ENCODE data around the gene NAA40. TPM values are rescaled to one million over a fixed set of nuclear protein-coding genes. Genes with fewer than 3 reads are reported as not detected.
A peak's percentile ranks its signal among the peaks of the same experiment; 100 is the strongest.

The NAA40 gene
- total RNA-seq, 1 experiment from 2014 or later, result 19.0 TPM

DNA sequence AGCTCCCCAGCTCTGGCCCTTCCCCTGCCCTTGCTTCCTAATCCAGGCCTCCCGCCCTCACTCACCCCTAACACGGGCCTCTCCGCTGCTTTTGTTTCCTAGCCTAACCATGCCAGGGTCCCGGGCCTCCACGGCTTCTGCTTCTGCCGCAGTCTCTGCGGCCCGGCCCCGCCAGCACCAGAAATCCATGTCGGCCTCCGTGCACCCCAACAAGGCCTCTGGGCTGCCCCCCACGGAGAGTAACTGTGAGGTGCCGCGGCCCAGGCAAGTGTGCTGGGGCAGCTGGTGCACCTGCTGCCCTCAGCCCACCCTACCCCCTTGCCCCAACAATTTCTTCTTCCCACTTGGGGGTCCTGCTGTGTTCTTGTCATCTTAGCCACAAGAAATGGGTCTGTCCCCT is 34.9 kb upstream of the NAA40 start:
- Histone ChIP-seq H4K20me1 (ENCODE audit: insufficient read depth, low read depth, low read length) (no peaks in the 10 kb centered on the region; the same call in 1 of the 2 replicates), H2AFZ (ENCODE audit: low read length) (no peak overlapping the region), H3K27me3 (ENCODE audit: low read length) (no peaks in the 10 kb centered on the region)

DNA sequence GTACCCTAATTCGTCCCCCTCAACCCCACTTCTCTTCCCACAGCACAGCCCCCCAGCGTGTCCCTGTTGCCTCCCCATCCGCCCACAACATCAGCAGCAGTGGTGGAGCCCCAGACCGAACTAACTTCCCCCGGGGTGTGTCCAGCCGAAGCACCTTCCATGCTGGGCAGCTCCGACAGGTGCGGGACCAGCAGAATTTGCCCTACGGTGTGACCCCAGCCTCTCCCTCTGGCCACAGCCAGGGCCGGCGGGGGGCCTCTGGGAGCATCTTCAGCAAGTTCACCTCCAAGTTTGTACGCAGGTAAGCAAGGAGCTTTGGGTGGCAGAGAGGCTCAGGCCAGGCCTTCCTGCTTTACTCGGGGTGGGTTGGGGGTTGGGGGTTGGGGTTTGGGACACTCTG is 34.1 kb upstream of the NAA40 start:
- Histone ChIP-seq H3K4me3 (ENCODE audit: low read length) (no peak overlapping the region), H3K9me3 (ENCODE audit: low read length) (no peaks in the 10 kb centered on the region), H2AFZ (ENCODE audit: low read length) (no peak overlapping the region), H3K27me3 (ENCODE audit: low read length) (no peaks in the 10 kb centered on the region), H3K4me1 (ENCODE audit: low read length) (no peaks in the 10 kb centered on the region), H4K20me1 (ENCODE audit: insufficient read depth, low read depth, low read length) (no peaks in the 10 kb centered on the region; the same call in 1 of the 2 replicates), H3K79me2 (ENCODE audit: low read length) (no peaks in the 10 kb centered on the region), H3K36me3 (ENCODE audit: insufficient read depth, low read length) (peaks cover 4% of the 10 kb centered on the region; the same call in 1 of the 2 replicates), H3K9me2 (replicated peaks; ENCODE audit: insufficient read depth, low read length) (no peaks in the 10 kb centered on the region), H3K27ac (ENCODE audit: low read length) (no peak overlapping the region), H3K4me2 (ENCODE audit: low read depth, low read length, poor library complexity, severe bottlenecking) (no peak overlapping the region), H3K9ac (ENCODE audit: low read length) (no peak overlapping the region)
- no peak for DNase-seq

More for the DNA sequence above, 34.9 kb upstream of the NAA40 start:
- H3K4me2 ChIP-seq (ENCODE audit: low read depth, low read length, poor library complexity, severe bottlenecking), result no peak overlapping the region
- H3K27ac ChIP-seq (ENCODE audit: low read length), result no peak overlapping the region
- no peak overlapping the region for H3K4me3 ChIP-seq (ENCODE audit: low read length)
- peaks cover 7% of the 10 kb centered on the region; the same call in 1 of the 2 replicates for H3K36me3 ChIP-seq (ENCODE audit: insufficient read depth, low read length)
- H3K4me1 ChIP-seq (ENCODE audit: low read length), result no peaks in the 10 kb centered on the region
- no peaks in the 10 kb centered on the region for H3K9me2 ChIP-seq (replicated peaks; ENCODE audit: insufficient read depth, low read length)
- H3K79me2 ChIP-seq (ENCODE audit: low read length), result no peaks in the 10 kb centered on the region
- H3K9ac ChIP-seq (ENCODE audit: low read length), result no peak overlapping the region
- H3K9me3 ChIP-seq (ENCODE audit: low read length), result no peaks in the 10 kb centered on the region
- DNase-seq, result no peak

DNA sequence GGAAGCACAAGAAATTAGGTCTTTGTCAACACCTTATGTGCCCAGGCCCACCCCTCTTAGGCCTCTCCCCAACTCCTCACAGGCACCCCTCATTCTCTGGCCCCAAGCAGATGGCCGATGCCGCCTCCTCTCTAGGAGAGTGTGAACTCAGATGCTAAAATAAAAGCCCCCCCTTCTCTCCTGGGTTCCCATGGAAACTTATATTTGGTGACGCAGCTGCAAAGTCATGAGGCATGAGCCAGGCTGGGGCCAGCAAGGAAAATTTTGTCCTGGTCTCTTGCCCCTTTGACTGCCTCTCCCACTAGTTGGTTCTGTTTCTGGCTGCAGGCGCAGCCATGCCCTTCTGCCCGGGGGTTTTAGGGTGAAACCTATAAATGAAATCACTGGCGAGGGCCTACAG is 33.6 kb upstream of the NAA40 start:
- peaks cover under 1% of the 10 kb centered on the region; the same call in 1 of the 2 replicates for H3K36me3 ChIP-seq (ENCODE audit: insufficient read depth, low read length)

DNA sequence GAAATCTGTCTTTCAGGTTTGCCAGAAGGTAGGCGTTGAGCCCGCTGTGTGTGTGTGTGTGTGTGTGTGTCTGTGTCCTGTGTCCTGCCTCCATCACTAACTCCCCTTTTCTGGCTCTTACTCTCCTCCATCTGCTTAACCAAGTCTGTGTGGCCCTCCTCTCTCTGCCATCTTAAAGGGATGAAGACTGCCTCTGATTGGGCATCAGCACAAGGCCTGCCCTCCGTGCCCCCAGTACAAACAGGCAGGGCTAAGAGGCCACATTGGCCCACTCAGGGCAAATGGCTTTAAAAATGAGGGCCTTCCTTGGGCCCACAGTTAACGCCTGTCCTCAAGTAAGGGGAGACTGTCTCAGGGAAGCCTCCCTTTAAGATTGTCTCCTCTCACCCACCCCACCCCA is 32.7 kb upstream of the NAA40 start:
- Histone ChIP-seq H3K4me3 (ENCODE audit: low read length) (no peak overlapping the region), H3K9me3 (ENCODE audit: low read length) (no peaks in the 10 kb centered on the region), H3K4me2 (ENCODE audit: low read depth, low read length, poor library complexity, severe bottlenecking) (no peak overlapping the region), H3K9ac (ENCODE audit: low read length) (no peak overlapping the region), H4K20me1 (ENCODE audit: insufficient read depth, low read depth, low read length) (no peaks in the 10 kb centered on the region; the same call in 1 of the 2 replicates), H3K4me1 (ENCODE audit: low read length) (no peaks in the 10 kb centered on the region), H3K27me3 (ENCODE audit: low read length) (no peaks in the 10 kb centered on the region), H3K27ac (ENCODE audit: low read length) (no peak overlapping the region), H3K9me2 (replicated peaks; ENCODE audit: insufficient read depth, low read length) (no peaks in the 10 kb centered on the region), H3K36me3 (ENCODE audit: insufficient read depth, low read length) (no peaks in the 10 kb centered on the region), H2AFZ (ENCODE audit: low read length) (no peak overlapping the region), H3K79me2 (ENCODE audit: low read length) (no peaks in the 10 kb centered on the region)
- DNase-seq, result no peak

More for the DNA sequence above, 33.6 kb upstream of the NAA40 start:
- Histone ChIP-seq H3K27me3 (ENCODE audit: low read length) (no peaks in the 10 kb centered on the region), H2AFZ (ENCODE audit: low read length) (no peak overlapping the region), H3K4me1 (ENCODE audit: low read length) (no peaks in the 10 kb centered on the region), H3K9me2 (replicated peaks; ENCODE audit: insufficient read depth, low read length) (no peaks in the 10 kb centered on the region), H3K79me2 (ENCODE audit: low read length) (no peaks in the 10 kb centered on the region), H4K20me1 (ENCODE audit: insufficient read depth, low read depth, low read length) (no peaks in the 10 kb centered on the region; the same call in 1 of the 2 replicates), H3K9ac (ENCODE audit: low read length) (no peak overlapping the region), H3K9me3 (ENCODE audit: low read length) (no peaks in the 10 kb centered on the region), H3K27ac (ENCODE audit: low read length) (no peak overlapping the region), H3K4me3 (ENCODE audit: low read length) (no peak overlapping the region), H3K4me2 (ENCODE audit: low read depth, low read length, poor library complexity, severe bottlenecking) (no peak overlapping the region)
- no peak for DNase-seq

DNA sequence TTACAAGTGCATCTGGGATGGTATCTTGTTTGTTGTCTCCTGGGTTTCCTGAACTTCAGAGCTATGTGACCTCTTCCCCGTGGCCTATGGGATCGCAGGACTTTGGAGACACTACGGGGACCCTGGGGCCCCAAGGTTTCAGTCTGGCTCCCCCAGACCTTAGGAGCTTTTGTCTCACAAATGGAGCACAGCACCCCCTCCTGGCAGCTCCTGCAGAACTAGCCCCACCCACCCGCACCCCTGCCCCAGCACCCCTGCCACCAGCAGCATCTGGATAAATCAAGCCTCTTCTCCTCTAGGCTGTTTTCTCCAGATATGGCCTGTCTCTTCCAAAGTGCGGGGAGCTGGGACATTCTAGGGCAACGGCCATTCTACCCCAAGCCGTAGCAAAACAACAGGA is 32.2 kb upstream of the NAA40 start:
- H3K36me3 ChIP-seq (ENCODE audit: insufficient read depth, low read length), result no peaks in the 10 kb centered on the region
- peak; percentile 70 for DNase-seq
- H4K20me1 ChIP-seq (ENCODE audit: insufficient read depth, low read depth, low read length), result no peaks in the 10 kb centered on the region; the same call in 1 of the 2 replicates

DNA sequence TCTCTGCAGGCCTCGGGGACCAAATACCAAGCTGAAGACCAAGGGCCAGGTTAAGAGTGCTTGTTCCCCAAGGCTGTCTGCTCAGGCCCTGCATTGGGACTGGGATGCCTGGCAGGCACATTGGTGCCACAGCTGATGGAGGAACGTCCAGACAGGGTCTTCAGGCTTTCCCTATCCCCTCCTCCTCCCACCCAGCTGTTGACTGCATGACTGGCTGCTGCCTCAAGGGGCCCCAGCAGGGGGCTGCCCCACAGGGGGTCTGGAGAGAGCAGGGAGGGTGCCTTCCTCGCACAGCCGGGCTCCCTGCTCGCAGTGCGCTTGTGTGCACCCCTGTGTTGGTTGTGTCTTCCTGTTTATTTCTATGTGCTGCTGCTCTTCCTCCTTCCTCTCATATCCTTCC is 31.7 kb upstream of the NAA40 start:
- no peaks in the 10 kb centered on the region for H3K9me3 ChIP-seq (ENCODE audit: low read length)
- DNase-seq, result no peak
- no peak overlapping the region for H3K9ac ChIP-seq (ENCODE audit: low read length)
- H3K79me2 ChIP-seq (ENCODE audit: low read length), result no peaks in the 10 kb centered on the region
- no peaks in the 10 kb centered on the region for H3K27me3 ChIP-seq (ENCODE audit: low read length)
- no peaks in the 10 kb centered on the region for H3K4me1 ChIP-seq (ENCODE audit: low read length)
- H3K27ac ChIP-seq (ENCODE audit: low read length), result no peak overlapping the region
- H3K9me2 ChIP-seq (replicated peaks; ENCODE audit: insufficient read depth, low read length), result no peaks in the 10 kb centered on the region
- H3K4me3 ChIP-seq (ENCODE audit: low read length), result no peak overlapping the region
- no peaks in the 10 kb centered on the region; the same call in 1 of the 2 replicates for H4K20me1 ChIP-seq (ENCODE audit: insufficient read depth, low read depth, low read length)
- H2AFZ ChIP-seq (ENCODE audit: low read length), result no peak overlapping the region
- H3K36me3 ChIP-seq (ENCODE audit: insufficient read depth, low read length), result no peaks in the 10 kb centered on the region
- no peak overlapping the region for H3K4me2 ChIP-seq (ENCODE audit: low read depth, low read length, poor library complexity, severe bottlenecking)

More for the DNA sequence above, 32.2 kb upstream of the NAA40 start:
- H3K4me2 ChIP-seq (ENCODE audit: low read depth, low read length, poor library complexity, severe bottlenecking), result no peak overlapping the region
- H2AFZ ChIP-seq (ENCODE audit: low read length), result no peak overlapping the region
- no peaks in the 10 kb centered on the region for H3K4me1 ChIP-seq (ENCODE audit: low read length)
- no peaks in the 10 kb centered on the region for H3K79me2 ChIP-seq (ENCODE audit: low read length)
- H3K27me3 ChIP-seq (ENCODE audit: low read length), result no peaks in the 10 kb centered on the region
- H3K9me3 ChIP-seq (ENCODE audit: low read length), result no peaks in the 10 kb centered on the region
- H3K4me3 ChIP-seq (ENCODE audit: low read length), result no peak overlapping the region
- no peaks in the 10 kb centered on the region for H3K9me2 ChIP-seq (replicated peaks; ENCODE audit: insufficient read depth, low read length)
- no peak overlapping the region for H3K9ac ChIP-seq (ENCODE audit: low read length)
- H3K27ac ChIP-seq (ENCODE audit: low read length), result no peak overlapping the region

DNA sequence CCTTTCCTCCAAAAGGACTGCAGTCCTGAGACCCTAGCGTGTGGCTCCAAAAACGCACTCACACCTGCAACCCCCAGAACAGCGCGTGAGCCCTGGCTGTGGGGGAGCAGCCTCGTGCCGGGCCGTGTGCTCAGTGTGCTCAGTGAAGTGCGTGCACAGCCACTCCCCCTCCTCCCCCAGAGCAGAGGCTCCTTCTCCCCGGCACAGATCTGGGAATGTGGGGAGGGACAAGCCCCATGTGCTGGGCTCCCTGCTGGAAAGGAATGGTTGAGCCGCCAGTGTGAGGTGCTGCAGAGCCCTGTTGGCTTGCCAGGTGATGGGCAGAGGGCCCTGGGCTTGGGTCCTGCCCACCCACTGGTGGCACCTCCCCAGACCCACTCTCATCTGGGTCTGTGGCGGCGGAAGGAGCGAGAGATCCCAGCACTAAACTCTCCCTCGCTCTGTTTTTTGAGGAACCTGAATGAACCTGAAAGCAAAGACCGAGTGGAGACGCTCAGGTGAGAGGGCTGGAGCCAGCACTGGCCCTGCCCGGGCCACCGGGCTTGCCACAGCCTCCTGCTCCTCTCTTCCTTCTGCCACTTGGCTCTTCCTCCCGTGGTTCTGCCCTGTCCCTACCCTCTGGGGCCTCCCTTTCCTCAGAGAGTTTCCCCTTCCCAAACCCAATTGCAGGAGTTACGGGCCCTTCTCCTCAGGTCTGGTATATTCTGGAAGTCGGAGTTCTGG is 30.8 kb upstream of the NAA40 start:
- no peak overlapping the region for H2AFZ ChIP-seq (ENCODE audit: low read length)
- no peaks in the 10 kb centered on the region for H3K9me2 ChIP-seq (replicated peaks; ENCODE audit: insufficient read depth, low read length)
- no peaks in the 10 kb centered on the region for H3K27me3 ChIP-seq (ENCODE audit: low read length)
- H3K27ac ChIP-seq (ENCODE audit: low read length), result no peak overlapping the region
- no peaks in the 10 kb centered on the region for H3K36me3 ChIP-seq (ENCODE audit: insufficient read depth, low read length)
- no peaks in the 10 kb centered on the region for H3K9me3 ChIP-seq (ENCODE audit: low read length)
- H3K4me3 ChIP-seq (ENCODE audit: low read length), result no peak overlapping the region
- H3K4me1 ChIP-seq (ENCODE audit: low read length), result no peaks in the 10 kb centered on the region
- no peak overlapping the region for H3K4me2 ChIP-seq (ENCODE audit: low read depth, low read length, poor library complexity, severe bottlenecking)
- H3K9ac ChIP-seq (ENCODE audit: low read length), result no peak overlapping the region
- DNase-seq, result no peak
- no peaks in the 10 kb centered on the region for H3K79me2 ChIP-seq (ENCODE audit: low read length)
- no peaks in the 10 kb centered on the region; the same call in 1 of the 2 replicates for H4K20me1 ChIP-seq (ENCODE audit: insufficient read depth, low read depth, low read length)

DNA sequence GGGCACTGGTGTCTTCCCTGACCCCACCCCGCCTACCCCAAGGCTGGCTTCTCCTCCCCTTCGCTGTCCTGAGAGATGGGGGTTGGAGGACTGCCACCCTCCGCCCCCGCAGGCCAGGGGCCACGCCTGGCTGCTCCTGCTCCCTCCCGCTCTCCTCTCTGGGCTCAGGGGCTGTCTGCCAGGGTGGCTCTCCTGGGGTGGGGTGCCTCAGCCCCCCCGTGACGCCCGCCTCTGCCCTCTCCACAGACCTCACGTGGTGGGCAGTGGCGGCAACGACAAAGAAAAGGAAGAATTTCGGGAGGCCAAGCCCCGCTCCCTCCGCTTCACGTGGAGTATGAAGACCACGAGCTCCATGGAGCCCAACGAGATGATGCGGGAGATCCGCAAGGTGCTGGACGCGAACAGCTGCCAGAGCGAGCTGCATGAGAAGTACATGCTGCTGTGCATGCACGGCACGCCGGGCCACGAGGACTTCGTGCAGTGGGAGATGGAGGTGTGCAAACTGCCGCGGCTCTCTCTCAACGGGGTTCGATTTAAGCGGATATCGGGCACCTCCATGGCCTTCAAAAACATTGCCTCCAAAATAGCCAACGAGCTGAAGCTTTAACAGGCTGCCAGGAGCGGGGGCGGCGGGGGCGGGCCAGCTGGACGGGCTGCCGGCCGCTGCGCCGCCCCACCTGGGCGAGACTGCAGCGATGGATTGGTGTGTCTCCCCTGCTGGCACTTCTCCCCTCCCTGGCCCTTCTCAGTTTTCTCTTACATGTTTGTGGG is 30.0 kb upstream of the NAA40 start:
- no peak overlapping the region for H3K9ac ChIP-seq (ENCODE audit: low read length)
- H3K9me3 ChIP-seq (ENCODE audit: low read length), result no peaks in the 10 kb centered on the region
- H3K36me3 ChIP-seq (ENCODE audit: insufficient read depth, low read length), result no peaks in the 10 kb centered on the region
- no peak overlapping the region for H3K4me3 ChIP-seq (ENCODE audit: low read length)
- DNase-seq, result no peak
- H3K4me2 ChIP-seq (ENCODE audit: low read depth, low read length, poor library complexity, severe bottlenecking), result no peak overlapping the region
- H3K9me2 ChIP-seq (replicated peaks; ENCODE audit: insufficient read depth, low read length), result no peaks in the 10 kb centered on the region
- no peak overlapping the region for H2AFZ ChIP-seq (ENCODE audit: low read length)
- H3K4me1 ChIP-seq (ENCODE audit: low read length), result no peaks in the 10 kb centered on the region
- H3K79me2 ChIP-seq (ENCODE audit: low read length), result no peaks in the 10 kb centered on the region
- H4K20me1 ChIP-seq (ENCODE audit: insufficient read depth, low read depth, low read length), result no peaks in the 10 kb centered on the region; the same call in 1 of the 2 replicates
- H3K27me3 ChIP-seq (ENCODE audit: low read length), result no peaks in the 10 kb centered on the region
- H3K27ac ChIP-seq (ENCODE audit: low read length), result no peak overlapping the region
